ENCODE data around the gene MRC2.
"Not testable (repeated sequence)": the region's sequence is repeated elsewhere in the genome, so short reads cannot be mapped to it uniquely, and the experiment has no call there.

The MRC2 gene

DNA sequence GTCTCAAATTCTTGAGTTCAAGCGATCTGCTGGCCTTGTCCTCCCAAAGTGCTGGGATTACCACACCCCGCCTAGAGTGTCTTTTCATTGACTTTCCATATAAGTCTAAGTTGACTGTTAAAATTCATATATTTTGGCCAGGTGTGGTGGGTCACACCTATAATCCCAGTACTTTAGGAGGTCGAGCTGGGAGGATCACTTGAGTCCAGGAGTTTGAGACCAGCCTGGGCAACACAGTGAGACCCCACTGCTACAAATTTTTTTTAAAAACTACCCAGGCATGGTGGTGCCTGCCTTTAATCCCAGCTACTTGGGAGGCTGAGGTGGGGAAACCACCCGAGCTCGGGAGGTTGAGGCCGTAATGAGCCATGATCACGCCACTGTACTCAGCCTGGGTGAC, 21.9 kb upstream of the MRC2 start:
- H3K27ac Mint-ChIP-seq: no peak overlapping the region
- TF ChIP-seq, protein P1, sequence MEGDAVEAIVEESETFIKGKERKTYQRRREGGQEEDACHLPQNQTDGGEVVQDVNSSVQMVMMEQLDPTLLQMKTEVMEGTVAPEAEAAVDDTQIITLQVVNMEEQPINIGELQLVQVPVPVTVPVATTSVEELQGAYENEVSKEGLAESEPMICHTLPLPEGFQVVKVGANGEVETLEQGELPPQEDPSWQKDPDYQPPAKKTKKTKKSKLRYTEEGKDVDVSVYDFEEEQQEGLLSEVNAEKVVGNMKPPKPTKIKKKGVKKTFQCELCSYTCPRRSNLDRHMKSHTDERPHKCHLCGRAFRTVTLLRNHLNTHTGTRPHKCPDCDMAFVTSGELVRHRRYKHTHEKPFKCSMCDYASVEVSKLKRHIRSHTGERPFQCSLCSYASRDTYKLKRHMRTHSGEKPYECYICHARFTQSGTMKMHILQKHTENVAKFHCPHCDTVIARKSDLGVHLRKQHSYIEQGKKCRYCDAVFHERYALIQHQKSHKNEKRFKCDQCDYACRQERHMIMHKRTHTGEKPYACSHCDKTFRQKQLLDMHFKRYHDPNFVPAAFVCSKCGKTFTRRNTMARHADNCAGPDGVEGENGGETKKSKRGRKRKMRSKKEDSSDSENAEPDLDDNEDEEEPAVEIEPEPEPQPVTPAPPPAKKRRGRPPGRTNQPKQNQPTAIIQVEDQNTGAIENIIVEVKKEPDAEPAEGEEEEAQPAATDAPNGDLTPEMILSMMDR (IDR thresholded peaks at IDR 0.05): no peak
- peaks cover 89% of the 10 kb centered on the region for H3K36me3 Mint-ChIP-seq (ENCODE audit: low read depth)
- no peaks in the 10 kb centered on the region for H3K27me3 Mint-ChIP-seq (ENCODE audit: low read depth, poor library complexity)
- no peak for DNase-seq
- H3K4me1 Mint-ChIP-seq: no peaks in the 10 kb centered on the region
- no peaks in the 10 kb centered on the region for H3K9me3 Mint-ChIP-seq
- no peak overlapping the region for H3K4me3 Mint-ChIP-seq

DNA sequence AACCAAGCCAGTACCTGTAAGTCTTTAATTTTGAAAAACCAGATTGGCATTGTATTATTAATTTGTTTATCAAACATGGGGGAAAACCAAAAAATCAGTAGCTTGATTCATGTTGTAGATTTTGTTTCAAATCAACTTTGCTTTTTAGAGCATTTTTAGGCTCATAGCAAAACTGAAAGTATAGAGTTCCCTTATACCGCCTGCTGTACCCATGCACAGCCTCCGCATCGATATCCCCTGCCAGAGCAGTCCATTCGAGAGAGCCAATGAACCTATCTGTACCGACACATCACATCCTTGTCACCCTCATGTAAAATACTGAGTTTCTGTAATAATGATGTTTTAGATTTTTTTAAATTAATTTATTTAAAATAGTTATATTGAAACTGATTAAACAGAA, 16.2 kb upstream of the MRC2 start:
- peaks cover 79% of the 10 kb centered on the region for H3K36me3 Mint-ChIP-seq (ENCODE audit: low read depth)
- no peak for DNase-seq
- H3K4me3 Mint-ChIP-seq: no peak overlapping the region
- no peaks in the 10 kb centered on the region for H3K9me3 Mint-ChIP-seq
- no peaks in the 10 kb centered on the region for H3K27me3 Mint-ChIP-seq (ENCODE audit: low read depth, poor library complexity)
- H3K27ac Mint-ChIP-seq: no peak overlapping the region
- peaks cover 6% of the 10 kb centered on the region for H3K4me1 Mint-ChIP-seq
- TF ChIP-seq, protein P1 (IDR thresholded peaks at IDR 0.05): no peak

DNA sequence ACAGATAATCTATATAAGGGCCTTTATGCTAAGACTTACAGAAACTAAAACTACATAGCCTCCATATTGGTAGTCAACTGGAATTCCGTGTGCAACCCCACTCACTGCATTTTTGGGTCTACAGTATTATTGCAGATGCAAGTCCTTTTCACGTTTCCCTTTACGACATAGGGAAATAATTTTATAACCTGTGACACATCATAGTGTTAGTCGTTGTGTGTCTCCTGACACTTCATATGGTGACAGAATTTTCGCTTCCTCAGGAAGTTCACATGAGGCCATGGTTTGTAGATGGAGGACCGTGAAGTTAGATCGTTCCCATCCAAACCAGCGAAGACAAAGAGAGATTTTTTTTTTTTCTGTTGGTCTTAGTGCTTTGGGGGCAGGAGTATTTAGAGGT, 15.7 kb upstream of the MRC2 start:
- peaks cover under 1% of the 10 kb centered on the region for H3K27me3 Mint-ChIP-seq (ENCODE audit: low read depth, poor library complexity)
- DNase-seq: no peak
- no peak overlapping the region for H3K4me3 Mint-ChIP-seq
- no peaks in the 10 kb centered on the region for H3K9me3 Mint-ChIP-seq
- H3K4me1 Mint-ChIP-seq: peaks cover 7% of the 10 kb centered on the region
- no peak overlapping the region for H3K27ac Mint-ChIP-seq
- TF ChIP-seq, protein P1 (IDR thresholded peaks at IDR 0.05): no peak
- peaks cover 75% of the 10 kb centered on the region for H3K36me3 Mint-ChIP-seq (ENCODE audit: low read depth)

DNA sequence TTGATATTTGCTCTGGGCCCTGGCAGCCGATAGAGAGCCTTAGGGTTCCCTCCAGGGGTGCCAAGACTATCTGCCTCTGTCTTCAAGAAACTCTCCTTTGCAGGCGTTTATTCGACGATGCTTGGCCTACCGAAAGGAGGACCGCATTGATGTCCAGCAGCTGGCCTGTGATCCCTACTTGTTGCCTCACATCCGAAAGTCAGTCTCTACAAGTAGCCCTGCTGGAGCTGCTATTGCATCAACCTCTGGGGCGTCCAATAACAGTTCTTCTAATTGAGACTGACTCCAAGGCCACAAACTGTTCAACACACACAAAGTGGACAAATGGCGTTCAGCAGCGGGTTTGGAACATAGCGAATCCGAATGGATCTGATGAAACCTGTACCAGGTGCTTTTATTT, 15.2 kb upstream of the MRC2 start:
- peaks cover 69% of the 10 kb centered on the region for H3K36me3 Mint-ChIP-seq (ENCODE audit: low read depth)
- H3K4me3 Mint-ChIP-seq; H3K9me3 Mint-ChIP-seq; H3K27ac Mint-ChIP-seq; DNase-seq; H3K27me3 Mint-ChIP-seq (ENCODE audit: low read depth, poor library complexity): not testable (repeated sequence)
- H3K4me1 Mint-ChIP-seq: peaks cover 12% of the 10 kb centered on the region

DNA sequence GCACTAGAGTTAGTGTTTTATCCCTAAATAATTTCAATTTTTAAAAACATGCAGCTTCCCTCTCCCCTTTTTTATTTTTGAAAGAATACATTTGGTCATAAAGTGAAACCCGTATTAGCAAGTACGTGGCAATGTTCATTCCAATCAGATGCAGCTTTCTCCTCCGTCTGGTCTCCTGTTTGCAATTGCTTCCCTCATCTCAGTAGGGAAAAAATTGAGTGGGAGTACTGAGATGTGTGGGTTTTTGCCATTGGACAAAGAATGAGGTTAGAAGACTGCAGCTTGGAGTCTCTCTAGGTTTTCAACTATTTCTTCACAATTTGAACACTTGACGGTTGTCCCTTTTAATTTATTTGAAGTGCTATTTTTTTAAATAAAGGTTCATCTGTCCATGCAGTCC, 14.4 kb upstream of the MRC2 start:
- not testable (repeated sequence) for H3K27me3 Mint-ChIP-seq (ENCODE audit: low read depth, poor library complexity); H3K27ac Mint-ChIP-seq; H3K4me3 Mint-ChIP-seq; H3K9me3 Mint-ChIP-seq; DNase-seq
- Mint-ChIP-seq H3K4me1 (peaks cover 20% of the 10 kb centered on the region), H3K36me3 (ENCODE audit: low read depth) (peaks cover 61% of the 10 kb centered on the region)

DNA sequence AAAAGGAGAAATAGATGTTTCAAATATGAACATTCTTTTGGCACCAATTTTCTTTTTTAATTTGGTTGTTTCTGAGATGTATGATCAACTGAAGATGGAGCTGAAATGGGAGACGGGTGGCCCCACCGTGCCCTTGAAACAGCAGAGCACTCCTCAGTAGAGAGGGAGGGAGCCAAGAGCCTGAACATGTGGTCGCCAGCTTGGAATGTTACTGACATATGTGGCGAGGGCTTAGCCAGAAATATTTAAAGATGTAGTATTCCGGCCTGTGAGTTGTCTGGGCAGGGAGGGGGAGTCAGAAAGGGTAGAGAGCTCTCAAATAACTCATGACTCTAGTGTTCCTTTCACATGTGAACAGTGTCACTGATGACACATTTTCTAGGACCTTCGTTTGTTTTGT, 13.3 kb upstream of the MRC2 start:
- H3K4me3 Mint-ChIP-seq: no peak overlapping the region
- TF ChIP-seq, protein P1 (IDR thresholded peaks at IDR 0.05): no peak
- no peak for DNase-seq

DNA sequence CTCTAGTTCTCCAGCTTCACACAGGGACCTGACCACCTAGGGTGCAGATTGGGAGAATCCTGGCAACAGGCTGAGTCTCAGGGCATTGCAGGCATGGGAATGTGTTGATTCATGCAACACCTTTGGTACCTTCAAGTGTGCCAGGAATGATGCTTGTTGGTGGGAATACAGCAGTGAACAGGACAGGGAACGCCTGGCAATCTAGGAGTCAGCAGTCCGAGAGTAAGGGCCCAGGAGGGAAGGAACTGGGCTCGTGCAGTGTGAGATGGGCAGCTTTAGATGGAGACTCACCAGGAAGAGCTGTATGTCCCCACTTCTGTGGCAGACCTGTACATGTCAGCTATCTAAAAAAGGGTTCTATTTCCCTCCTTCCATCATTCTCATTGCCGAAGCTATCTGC, 12.0 kb upstream of the MRC2 start:
- H3K27ac Mint-ChIP-seq: no peak overlapping the region
- peaks cover 2% of the 10 kb centered on the region for H3K27me3 Mint-ChIP-seq (ENCODE audit: low read depth, poor library complexity)
- no peak overlapping the region for H3K4me3 Mint-ChIP-seq
- H3K36me3 Mint-ChIP-seq (ENCODE audit: low read depth): peaks cover 40% of the 10 kb centered on the region
- no peak for DNase-seq
- peaks cover 40% of the 10 kb centered on the region for H3K4me1 Mint-ChIP-seq
- TF ChIP-seq, protein P1 (IDR thresholded peaks at IDR 0.05): no peak
- no peaks in the 10 kb centered on the region for H3K9me3 Mint-ChIP-seq

More for the DNA sequence above, 13.3 kb upstream of the MRC2 start:
- Mint-ChIP-seq H3K27me3 (ENCODE audit: low read depth, poor library complexity) (peaks cover 2% of the 10 kb centered on the region), H3K27ac (peak overlapping the region; percentile 1), H3K9me3 (no peaks in the 10 kb centered on the region), H3K36me3 (ENCODE audit: low read depth) (peaks cover 53% of the 10 kb centered on the region), H3K4me1 (peaks cover 31% of the 10 kb centered on the region)

Measured in nephron progenitor cell (in vitro differentiated cells).